Measurements from ENCODE around the gene CTDP1. TPM values are rescaled to one million over a fixed set of nuclear protein-coding genes. Genes with fewer than 3 reads are reported as not detected.

The CTDP1 gene
- total RNA-seq, 1 experiment from 2014 or later: 24.9 TPM

- H4K20me1 ChIP-seq (ENCODE audit: insufficient read depth): 0 out of 2 replicates have a peak, but pooled peaks cover 4% of the 10 kb centered on the region
- no TSS peak for BruUV-seq (replicated peaks)
- TF ChIP-seq SRF (IDR thresholded peaks at IDR 0.05; ENCODE audit: low read depth) (no peak), ZFX (IDR thresholded peaks at IDR 0.05) (no peak), TCF7L2 (IDR thresholded peaks at IDR 0.05; ENCODE audit: borderline replicate concordance, extremely low read depth, insufficient read depth, insufficient read length) (no peak), REST (IDR thresholded peaks at IDR 0.05; ENCODE audit: low read depth) (no peak), EZH2phosphoT487 (IDR thresholded peaks at IDR 0.05; ENCODE audit: borderline replicate concordance) (no peak), ZBTB33 (IDR thresholded peaks at IDR 0.05; ENCODE audit: extremely low read depth, insufficient replicate concordance, low read length) (no peak), SP1 (IDR thresholded peaks at IDR 0.05; ENCODE audit: low read depth) (no peak), CTCF (IDR thresholded peaks at IDR 0.05 in 2 of 3, conservative IDR thresholded peaks at IDR 0.05 in 1 of 3; ENCODE audit: borderline replicate concordance in 1 of 3, insufficient read depth in 1 of 3, low read depth in 2 of 3, low read length in 2 of 3) (no peak), CEBPB (IDR thresholded peaks at IDR 0.05; ENCODE audit: low read depth) (no peak), FOSL1 (IDR thresholded peaks at IDR 0.05; ENCODE audit: low read depth) (no peak), EGR1 (IDR thresholded peaks at IDR 0.05; ENCODE audit: low read depth) (no peak), ELF1 (IDR thresholded peaks at IDR 0.05; ENCODE audit: borderline replicate concordance, low read depth) (no peak), SIN3A (IDR thresholded peaks at IDR 0.05; ENCODE audit: low read depth) (no peak), ZNF274 (IDR thresholded peaks at IDR 0.05; ENCODE audit: low read depth, low read length) (no peak), CBX3 (IDR thresholded peaks at IDR 0.05; ENCODE audit: low read depth) (no peak), EZH2 (IDR thresholded peaks at IDR 0.05) (no peak), POLR2A (IDR thresholded peaks at IDR 0.05; ENCODE audit: borderline replicate concordance, extremely low read depth, insufficient read depth, insufficient read length) (no peak), POLR2AphosphoS5 (IDR thresholded peaks at IDR 0.05; ENCODE audit: low read depth, low read length) (no peak), RAD21 (IDR thresholded peaks at IDR 0.05; ENCODE audit: low read depth) (no peak), ATF3 (IDR thresholded peaks at IDR 0.05) (no peak)
- H3K27ac ChIP-seq (ENCODE audit: low read depth, low read length): no peak overlapping the region
- H3K9me2 ChIP-seq (ENCODE audit: insufficient read depth): no peaks in the 10 kb centered on the region
- H3K4me3 ChIP-seq (replicated peaks in 1 of 2; ENCODE audit: low read depth in 1 of 2, low read length in 2 of 2): no peak overlapping the region
- no peaks in the 10 kb centered on the region; a peak in 1 of 4 replicates for H3K36me3 ChIP-seq (ENCODE audit: control insufficient read depth in 1 of 2, insufficient read depth in 2 of 2, low read length in 2 of 2)
- no peaks in the 10 kb centered on the region for H3K27me3 ChIP-seq (ENCODE audit: insufficient read depth, low read length)
- H3K9me3 ChIP-seq (ENCODE audit: control insufficient read depth in 1 of 2, insufficient read depth in 1 of 2, low read depth in 1 of 2, low read length in 2 of 2): no peaks in the 10 kb centered on the region
- RAD21 ChIA-PET (ENCODE audit: low non-redundant PET in 1 of 2, low total read pairs in 2 of 2, uncharacterized antibody in 2 of 2, unreplicated experiment in 2 of 2): no interaction called here
- DNase-seq (ENCODE audit: low read depth, low spot score) (no peak), ATAC-seq (no peak)
- H3K4me1 ChIP-seq (ENCODE audit: control insufficient read depth in 1 of 2, insufficient read depth in 2 of 2, low read length in 2 of 2): peaks cover 6 to 9% of the 10 kb centered on the region in 2 experiments; a peak in 3 of 4 replicates
- H3K79me2 ChIP-seq (ENCODE audit: insufficient read depth, low read length): peaks cover 81% of the 10 kb centered on the region
- POLR2A ChIA-PET: no interaction called here
- no peak overlapping the region for H2AFZ ChIP-seq (ENCODE audit: low read depth, low read length, poor library complexity, severe bottlenecking)
- CTCF ChIA-PET: no interaction called here
- H3K4me2 ChIP-seq (ENCODE audit: low read length): no peak overlapping the region
- intact Hi-C loops (cut with micrococcal nuclease): no loop called here
- no peak overlapping the region for H3K9ac ChIP-seq (ENCODE audit: low read length)
Measured at GRCh38 chr18:79684283-79684631, 4.7 kb downstream of the CTDP1 start.
